Muscle layer of colon (tissue), 2 donors: ENCODE results near the gene COL13A1.
A peak's percentile ranks its signal among the peaks of the same experiment; 100 is the strongest.

ENCODE experiments used
- H3K27ac ChIP-seq: one replicate; pipeline ENCODE4 v1.7.0; 2013; ENCODE audit warnings: low read depth, mild to moderate bottlenecking, low read length, moderate library complexity
- H3K27me3 ChIP-seq, 2 donors: one replicate each; pipeline ENCODE4 v1.7.0; 2013; ENCODE audit warnings: low read length in 2 of 2, mild to moderate bottlenecking in 2 of 2; ENCODE audit not compliant: insufficient read depth in 2 of 2, control insufficient read depth in 1 of 2
- H3K36me3 ChIP-seq: one replicate; pipeline ENCODE4 v1.7.0; 2013; ENCODE audit warnings: mild to moderate bottlenecking, low read length; ENCODE audit not compliant: insufficient read depth
- H3K4me1 ChIP-seq: one replicate; pipeline ENCODE4 v1.7.0; 2013; ENCODE audit warnings: mild to moderate bottlenecking, low read length; ENCODE audit not compliant: insufficient read depth
- H3K4me3 ChIP-seq, 2 donors: one replicate each; pipeline ENCODE4 v1.7.0; 2013; ENCODE audit warnings: low read length in 2 of 2, low read depth in 1 of 2, mild to moderate bottlenecking in 1 of 2, moderate library complexity in 1 of 2
- H3K9ac ChIP-seq: one replicate; pipeline ENCODE4 v1.7.0; 2013; ENCODE audit warnings: low read length
- H3K9me3 ChIP-seq: one replicate; pipeline ENCODE4 v1.7.0; 2013; ENCODE audit warnings: mild to moderate bottlenecking, low read length
- donor health status: abdominal sarcoma.
- donor health status: Adenocarcinoma of cecum.

Gene COL13A1

DNA sequence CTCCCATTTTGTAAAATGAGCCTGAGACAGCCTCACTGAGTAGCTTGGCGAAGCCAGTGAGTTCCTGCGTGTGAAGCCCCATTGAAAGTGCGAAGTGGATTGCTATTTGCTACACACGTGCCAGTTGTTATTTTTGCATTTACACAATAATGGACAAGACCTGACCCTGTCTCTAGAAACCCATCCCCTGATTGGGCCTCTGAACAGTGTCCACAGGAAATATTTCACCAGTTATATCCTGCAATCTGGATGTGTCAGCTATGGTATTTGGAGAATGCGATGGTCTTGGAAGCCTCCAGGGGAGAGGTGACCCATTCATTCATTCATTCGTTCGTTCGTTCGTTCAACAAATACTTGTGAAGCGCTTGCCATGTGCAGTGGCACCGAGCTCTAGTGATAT lies 37.1 kb downstream of the COL13A1 start:
- H3K9me3 ChIP-seq, result no peaks in the 10 kb centered on the region
- no peaks in the 10 kb centered on the region for H3K36me3 ChIP-seq
- H3K27ac ChIP-seq, result no peak overlapping the region
- no peak overlapping the region for H3K4me3 ChIP-seq
- H3K4me1 ChIP-seq, result peaks cover 14% of the 10 kb centered on the region
- no peaks in the 10 kb centered on the region for H3K27me3 ChIP-seq
- H3K9ac ChIP-seq, result no peak overlapping the region

DNA sequence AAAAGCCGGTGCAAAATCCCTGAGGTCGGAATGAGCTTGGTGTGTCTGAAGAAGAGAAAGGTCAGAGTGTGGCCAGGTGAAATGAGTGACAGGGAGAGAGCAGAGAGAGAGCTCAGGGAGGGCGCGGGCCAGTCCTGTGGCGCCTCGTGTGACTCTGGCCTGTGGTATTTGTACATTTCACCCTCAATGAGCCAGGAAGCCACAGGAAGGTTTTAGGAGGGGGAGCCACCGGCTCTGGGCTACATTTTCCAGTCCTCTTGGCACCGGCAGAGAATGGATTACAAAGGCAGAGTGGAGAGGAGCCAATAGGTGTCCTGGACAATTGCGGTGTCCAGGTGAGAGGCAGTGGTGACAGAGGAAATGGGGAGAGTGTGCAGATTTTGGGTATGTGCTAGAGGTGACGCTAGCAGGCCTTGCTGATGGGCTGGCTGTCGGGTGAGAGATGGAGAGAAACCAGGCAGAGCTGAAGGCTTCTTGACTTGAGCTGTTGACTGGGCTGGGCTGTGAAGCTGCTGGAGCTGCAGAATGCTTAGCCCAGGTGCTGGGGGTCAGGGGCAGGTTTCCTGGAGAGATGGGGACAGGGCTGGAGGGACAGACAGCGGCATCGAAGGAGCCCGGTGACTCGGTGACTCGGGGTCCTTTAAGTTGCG lies 38.1 kb downstream of the COL13A1 start:
- H3K27me3 ChIP-seq, result no peaks in the 10 kb centered on the region
- H3K9ac ChIP-seq, result no peak overlapping the region
- H3K27ac ChIP-seq, result no peak overlapping the region
- no peaks in the 10 kb centered on the region for H3K9me3 ChIP-seq
- no peak overlapping the region for H3K4me3 ChIP-seq
- no peaks in the 10 kb centered on the region for H3K36me3 ChIP-seq
- peaks cover 14% of the 10 kb centered on the region for H3K4me1 ChIP-seq

DNA sequence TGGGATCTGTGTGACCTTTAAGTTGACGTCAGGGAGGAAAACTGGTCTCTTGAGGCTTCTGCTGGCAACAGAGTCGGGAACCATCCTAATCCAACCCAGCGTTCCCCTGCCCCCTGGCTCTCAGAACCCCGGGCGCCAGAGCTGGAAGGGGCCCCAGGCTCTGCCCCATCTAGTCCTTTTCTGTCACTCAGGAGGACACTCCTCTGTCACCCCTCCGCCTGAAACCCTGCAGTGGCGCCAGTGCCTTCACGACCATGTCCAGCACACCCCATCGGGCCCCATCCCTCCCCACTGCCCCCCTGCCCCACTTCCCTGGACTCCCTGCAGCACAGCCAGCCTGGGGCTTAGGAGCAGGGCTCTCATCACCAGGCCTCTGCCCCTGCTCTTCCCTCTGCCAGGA lies 39.1 kb downstream of the COL13A1 start:
- Histone ChIP-seq H3K4me1 (peaks cover 20% of the 10 kb centered on the region), H3K9me3 (no peaks in the 10 kb centered on the region), H3K27me3 (no peaks in the 10 kb centered on the region), H3K9ac (no peak overlapping the region), H3K27ac (no peak overlapping the region), H3K4me3 (no peak overlapping the region), H3K36me3 (no peaks in the 10 kb centered on the region)

DNA sequence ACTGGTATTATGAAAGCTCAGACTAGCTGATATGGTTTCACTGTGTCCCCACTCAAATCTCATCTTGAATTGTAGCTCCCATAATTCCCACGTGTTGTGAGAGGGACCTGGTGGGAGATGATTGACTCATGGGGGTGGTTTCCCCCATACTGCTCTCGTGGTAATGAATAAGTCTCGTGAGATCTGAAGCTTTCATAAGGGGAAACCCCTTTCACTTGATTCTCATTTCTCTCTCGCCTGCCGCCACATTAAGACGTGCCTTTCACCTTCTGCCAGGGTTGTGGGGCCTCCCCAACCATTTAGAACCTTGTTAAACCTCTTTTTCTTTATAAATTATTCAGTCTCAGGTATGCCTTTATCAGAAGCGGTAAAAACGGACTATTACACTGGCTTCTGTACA lies 40.3 kb downstream of the COL13A1 start:
- Histone ChIP-seq H3K4me3 (no peak overlapping the region), H3K9ac (no peak overlapping the region)

DNA sequence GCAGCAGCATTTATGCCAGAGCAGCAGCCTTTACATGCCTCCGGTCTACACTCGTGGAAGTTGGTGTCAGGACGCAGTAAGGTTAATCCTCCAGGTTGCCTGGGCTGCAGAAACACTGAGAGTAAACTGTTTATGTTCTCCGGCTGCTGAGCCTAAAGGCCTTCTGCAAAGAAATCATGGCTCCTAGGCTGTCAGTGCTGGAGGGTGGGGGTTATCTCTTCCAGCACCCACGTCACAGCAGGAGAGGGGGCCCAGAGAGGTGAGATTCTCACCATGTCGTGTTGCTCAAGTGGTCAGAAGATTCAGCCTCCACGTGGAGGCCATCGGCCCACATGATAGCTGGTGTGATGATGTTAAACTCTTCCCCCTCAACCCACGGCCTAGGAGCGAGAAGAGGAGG lies 41.2 kb downstream of the COL13A1 start:
- no peaks in the 10 kb centered on the region for H3K9me3 ChIP-seq
- H3K27ac ChIP-seq, result peak overlapping the region; percentile 22
- no peaks in the 10 kb centered on the region for H3K36me3 ChIP-seq
- H3K27me3 ChIP-seq, result no peaks in the 10 kb centered on the region
- peaks cover 39% of the 10 kb centered on the region for H3K4me1 ChIP-seq
- no peak overlapping the region for H3K9ac ChIP-seq
- H3K4me3 ChIP-seq, result no peak overlapping the region

More for the DNA sequence above, 40.3 kb downstream of the COL13A1 start:
- no peaks in the 10 kb centered on the region for H3K9me3 ChIP-seq
- peaks cover 30% of the 10 kb centered on the region for H3K4me1 ChIP-seq
- H3K27me3 ChIP-seq, result no peaks in the 10 kb centered on the region
- no peaks in the 10 kb centered on the region for H3K36me3 ChIP-seq
- H3K27ac ChIP-seq, result no peak overlapping the region

DNA sequence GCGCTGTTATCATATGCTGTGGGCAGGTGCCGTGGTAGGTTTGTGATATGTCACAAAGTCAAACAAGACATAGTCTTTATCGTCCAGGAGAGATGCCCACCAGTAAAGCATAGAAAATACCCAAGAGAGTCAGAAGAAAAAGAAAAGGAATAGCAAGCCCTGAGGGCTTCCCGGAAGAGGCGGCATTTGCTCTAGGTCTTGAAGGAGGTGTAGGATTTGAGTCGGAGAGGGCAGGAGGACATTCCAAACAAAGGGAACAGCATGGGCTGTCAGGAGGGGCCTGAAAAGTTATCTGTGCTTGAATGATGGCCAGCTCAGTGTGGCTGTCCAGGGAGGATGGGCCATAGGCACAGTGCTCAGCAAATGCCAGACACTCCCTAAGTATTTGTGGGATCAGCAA lies 42.2 kb downstream of the COL13A1 start:
- Histone ChIP-seq H3K4me1 (peaks cover 49% of the 10 kb centered on the region), H3K4me3 (no peak overlapping the region), H3K9ac (no peak overlapping the region), H3K36me3 (no peaks in the 10 kb centered on the region), H3K27me3 (no peaks in the 10 kb centered on the region), H3K27ac (no peak overlapping the region), H3K9me3 (no peaks in the 10 kb centered on the region)

DNA sequence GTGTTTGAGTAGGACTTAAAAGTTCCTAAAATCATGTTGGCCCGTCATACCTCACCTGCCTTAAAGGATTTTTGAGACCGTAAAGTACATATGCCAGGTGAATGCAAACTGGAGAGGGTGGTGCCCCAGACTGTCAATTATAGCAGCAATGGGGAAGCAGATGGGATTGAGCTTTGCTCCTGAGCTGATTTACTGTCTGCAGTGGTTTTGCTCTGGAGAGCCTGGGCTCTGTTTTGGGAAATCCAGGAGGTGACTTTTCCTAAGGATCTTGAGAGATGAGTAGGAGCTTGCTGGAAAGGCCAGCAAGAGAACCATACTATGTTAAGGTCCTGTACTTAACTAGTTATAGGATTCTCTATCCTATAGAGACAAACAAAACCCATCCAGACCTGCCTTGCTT lies 43.0 kb downstream of the COL13A1 start:
- Histone ChIP-seq H3K9ac (no peak overlapping the region), H3K4me3 (no peak overlapping the region), H3K9me3 (no peaks in the 10 kb centered on the region), H3K27me3 (no peaks in the 10 kb centered on the region), H3K36me3 (no peaks in the 10 kb centered on the region), H3K4me1 (peaks cover 48% of the 10 kb centered on the region), H3K27ac (no peak overlapping the region)

DNA sequence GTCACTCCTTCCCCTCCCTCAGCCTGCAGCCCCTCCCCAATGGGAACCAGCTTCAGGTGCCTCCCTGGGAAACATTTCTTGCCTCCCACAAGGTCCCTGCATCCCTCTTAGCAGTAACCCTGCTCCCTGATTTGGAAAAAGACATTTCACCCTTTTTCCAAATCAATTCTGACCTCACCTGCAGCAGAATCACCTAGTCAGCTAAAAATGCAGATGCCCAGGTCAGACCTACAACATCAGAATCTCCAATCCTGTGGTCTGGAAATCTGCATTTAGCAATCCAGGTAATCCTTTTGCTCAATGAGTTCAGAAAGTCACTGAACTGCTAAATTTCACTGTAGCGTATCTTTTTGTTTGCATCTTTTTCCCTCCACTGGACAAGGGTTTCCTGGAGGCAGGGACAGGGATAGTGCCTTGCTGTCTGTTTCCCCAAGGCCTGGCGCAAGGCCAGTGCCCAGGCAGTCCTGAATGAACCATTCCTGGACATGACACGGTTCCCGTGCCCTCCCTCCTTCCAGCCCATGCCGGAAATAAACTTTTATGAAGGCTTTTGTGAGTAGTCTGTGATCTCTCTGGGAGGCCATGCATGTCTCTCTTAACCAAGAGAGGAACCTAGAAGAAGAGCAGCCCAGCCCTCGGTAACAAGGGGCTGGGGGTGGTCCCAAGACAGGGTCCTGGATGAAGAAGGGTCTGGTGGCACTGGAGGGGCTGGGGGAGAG lies 44.0 kb downstream of the COL13A1 start:
- H3K9ac ChIP-seq, result no peak overlapping the region
- no peaks in the 10 kb centered on the region for H3K27me3 ChIP-seq
- no peak overlapping the region for H3K27ac ChIP-seq
- peaks cover 47% of the 10 kb centered on the region for H3K4me1 ChIP-seq
- H3K4me3 ChIP-seq, result no peak overlapping the region
- H3K9me3 ChIP-seq, result no peaks in the 10 kb centered on the region
- H3K36me3 ChIP-seq, result no peaks in the 10 kb centered on the region

DNA sequence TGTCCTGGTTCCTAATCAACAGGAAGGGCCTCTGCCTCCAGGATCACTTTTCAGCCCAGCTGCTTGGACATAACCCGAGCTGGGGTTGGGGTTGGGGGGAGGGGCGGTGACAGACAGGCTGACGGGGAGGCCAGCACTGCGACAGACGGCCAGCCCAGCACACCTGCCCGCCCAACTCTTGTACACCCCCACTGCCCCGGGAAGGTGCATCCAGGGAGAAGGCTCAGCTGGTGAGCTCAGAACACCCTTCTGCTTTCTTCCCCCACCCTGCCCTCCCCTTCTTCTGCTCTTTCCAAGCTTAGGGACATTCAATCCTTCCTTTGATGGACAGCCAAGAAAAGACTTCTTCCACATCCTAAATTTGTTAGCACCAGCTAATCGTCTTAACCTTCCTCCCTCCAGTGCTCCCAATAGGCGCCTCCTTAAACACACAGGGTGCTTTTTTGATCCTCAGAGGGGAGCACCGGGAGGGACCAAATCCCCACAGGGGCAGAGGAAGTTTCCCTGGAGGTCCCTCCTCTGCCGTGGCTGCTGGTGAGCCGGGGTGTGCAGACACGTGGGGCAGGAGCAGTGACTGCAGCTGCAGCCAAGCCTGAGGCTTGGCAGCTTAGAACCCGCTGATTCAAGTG lies 44.7 kb downstream of the COL13A1 start:
- Histone ChIP-seq H3K27me3 (no peaks in the 10 kb centered on the region), H3K4me3 (no peak overlapping the region), H3K36me3 (no peaks in the 10 kb centered on the region), H3K9me3 (no peaks in the 10 kb centered on the region), H3K27ac (peak overlapping the region; percentile 0), H3K4me1 (peaks cover 50% of the 10 kb centered on the region), H3K9ac (no peak overlapping the region)

DNA sequence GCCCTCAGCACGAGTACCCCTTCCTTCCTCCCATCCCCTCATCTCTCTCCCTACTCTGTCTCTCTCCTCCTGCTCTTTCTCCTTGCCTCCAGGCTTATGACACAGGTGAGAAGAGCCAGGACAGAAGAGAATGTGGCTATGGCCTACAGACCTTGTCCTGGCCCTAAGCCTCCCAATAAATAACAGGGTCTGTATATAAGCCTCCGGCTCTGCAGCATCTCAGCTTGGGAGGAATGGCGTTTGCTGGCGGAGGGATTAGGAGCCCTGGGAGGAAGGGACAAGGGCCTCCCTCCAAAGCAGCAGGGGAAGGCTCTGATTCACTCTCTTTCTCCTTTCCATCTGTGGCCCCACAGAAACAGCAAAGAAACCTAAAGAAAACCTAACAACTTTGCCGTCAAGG lies 45.8 kb downstream of the COL13A1 start:
- Histone ChIP-seq H3K27ac (peak overlapping the region; percentile 0), H3K36me3 (no peaks in the 10 kb centered on the region), H3K27me3 (no peaks in the 10 kb centered on the region), H3K4me1 (peaks cover 47% of the 10 kb centered on the region), H3K4me3 (no peak overlapping the region), H3K9ac (no peak overlapping the region), H3K9me3 (no peaks in the 10 kb centered on the region)

DNA sequence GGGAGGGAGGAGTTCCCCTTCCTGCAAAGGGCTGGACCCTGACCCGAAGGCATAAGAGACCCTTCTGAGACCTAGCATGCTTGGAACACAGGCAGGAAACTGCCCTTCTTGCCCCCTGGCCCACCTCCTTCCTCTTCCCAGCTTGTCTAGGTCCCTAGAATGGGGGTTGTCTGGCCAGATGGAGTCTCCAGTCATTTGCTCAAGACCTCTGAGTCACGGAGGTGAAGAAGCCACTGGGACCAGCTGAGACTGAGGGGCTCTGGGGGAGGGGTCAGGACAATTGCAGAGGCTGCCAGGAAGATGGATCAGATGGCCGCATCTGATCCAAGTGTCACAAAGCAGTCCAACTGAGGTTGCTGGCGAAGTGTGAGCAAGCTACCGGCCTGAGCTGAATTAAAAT lies 46.2 kb downstream of the COL13A1 start:
- Histone ChIP-seq H3K36me3 (no peaks in the 10 kb centered on the region), H3K9me3 (no peaks in the 10 kb centered on the region), H3K27me3 (no peaks in the 10 kb centered on the region), H3K27ac (no peak overlapping the region), H3K4me3 (no peak overlapping the region), H3K9ac (no peak overlapping the region), H3K4me1 (peaks cover 42% of the 10 kb centered on the region)
